Large intestine (tissue), 12 donors: Measurements from ENCODE around the gene FHOD1. TPM values are rescaled to one million over a fixed set of nuclear protein-coding genes. Genes with fewer than 3 reads are reported as not detected.

Source experiments
- DNase-seq, 2 donors: peaks; one replicate each; pipeline versions ENCODE4 v3.0.0 to v3.0.0-alpha.2; 2013
- H3K27ac ChIP-seq: one replicate; pipeline ENCODE4 v1.5.1; 2013; ENCODE audit warnings: low read length
- H3K27me3 ChIP-seq: 2 replicates; pipeline ENCODE4 v1.6.1; 2013; ENCODE audit warnings: low read length; ENCODE audit not compliant: control insufficient read depth, insufficient read depth
- H3K36me3 ChIP-seq: 2 replicates; pipeline ENCODE4 v1.6.1; 2013; ENCODE audit warnings: low read length; ENCODE audit not compliant: control insufficient read depth, insufficient read depth
- H3K4me1 ChIP-seq: one replicate; pipeline ENCODE4 v1.6.1; 2013; ENCODE audit warnings: low read length; ENCODE audit not compliant: control insufficient read depth, insufficient read depth
- H3K4me3 ChIP-seq: one replicate; pipeline ENCODE4 v1.5.1; 2013; ENCODE audit warnings: low read length
- H3K9me3 ChIP-seq: one replicate; pipeline ENCODE4 v1.6.1; 2013; ENCODE audit warnings: mild to moderate bottlenecking, low read depth, low read length, moderate library complexity; ENCODE audit not compliant: control insufficient read depth
- WGBS: methylation state at CpG from one replicate; pipeline ENCODE4 v1.1.5; 2013; ENCODE audit warnings: low lambda C conversion rate; ENCODE audit not compliant: insufficient coverage; 5-methylcytosine and 5-hydroxymethylcytosine counted together
- long read RNA-seq, 11 donors: transcript quantifications; one replicate each; lab custom pipeline, GENCODE V29; 2026
- polyA plus RNA-seq: library from polyadenylated mRNA; unstranded; fragments of 120-200 nt; gene quantifications from one replicate; pipeline ENCODE4 v1.2.1, GENCODE V29; 2013

The FHOD1 gene
- 13.8 TPM for polyA plus RNA-seq
- long read RNA-seq, donor 1, result 0 reads
- long read RNA-seq, donor 2, partial matches to known transcripts, result 0 of 3 reads
- long read RNA-seq, donor 2, other reads (novel, unspliced or antisense), result 0 of 3 reads
- long read RNA-seq, donor 3, result 0 reads
- long read RNA-seq, donor 4, result 0 reads
- long read RNA-seq, donor 5, result 0 reads
- long read RNA-seq, donor 6, partial matches to known transcripts, result 0 of 1 reads
- long read RNA-seq, donor 6, other reads (novel, unspliced or antisense), result 0 of 1 reads
- long read RNA-seq, donor 7, result 0 reads
- long read RNA-seq, donor 8, partial matches to known transcripts, result 0 of 1 reads
- long read RNA-seq, donor 8, other reads (novel, unspliced or antisense), result 0 of 1 reads
- long read RNA-seq, donor 9, partial matches to known transcripts, result 0 of 1 reads
- long read RNA-seq, donor 9, other reads (novel, unspliced or antisense), result 0 of 1 reads
- long read RNA-seq, donor 10, partial matches to known transcripts, result 0 of 1 reads
- long read RNA-seq, donor 10, other reads (novel, unspliced or antisense), result 0 of 1 reads
- long read RNA-seq, donor 11, result 0 reads

DNA sequence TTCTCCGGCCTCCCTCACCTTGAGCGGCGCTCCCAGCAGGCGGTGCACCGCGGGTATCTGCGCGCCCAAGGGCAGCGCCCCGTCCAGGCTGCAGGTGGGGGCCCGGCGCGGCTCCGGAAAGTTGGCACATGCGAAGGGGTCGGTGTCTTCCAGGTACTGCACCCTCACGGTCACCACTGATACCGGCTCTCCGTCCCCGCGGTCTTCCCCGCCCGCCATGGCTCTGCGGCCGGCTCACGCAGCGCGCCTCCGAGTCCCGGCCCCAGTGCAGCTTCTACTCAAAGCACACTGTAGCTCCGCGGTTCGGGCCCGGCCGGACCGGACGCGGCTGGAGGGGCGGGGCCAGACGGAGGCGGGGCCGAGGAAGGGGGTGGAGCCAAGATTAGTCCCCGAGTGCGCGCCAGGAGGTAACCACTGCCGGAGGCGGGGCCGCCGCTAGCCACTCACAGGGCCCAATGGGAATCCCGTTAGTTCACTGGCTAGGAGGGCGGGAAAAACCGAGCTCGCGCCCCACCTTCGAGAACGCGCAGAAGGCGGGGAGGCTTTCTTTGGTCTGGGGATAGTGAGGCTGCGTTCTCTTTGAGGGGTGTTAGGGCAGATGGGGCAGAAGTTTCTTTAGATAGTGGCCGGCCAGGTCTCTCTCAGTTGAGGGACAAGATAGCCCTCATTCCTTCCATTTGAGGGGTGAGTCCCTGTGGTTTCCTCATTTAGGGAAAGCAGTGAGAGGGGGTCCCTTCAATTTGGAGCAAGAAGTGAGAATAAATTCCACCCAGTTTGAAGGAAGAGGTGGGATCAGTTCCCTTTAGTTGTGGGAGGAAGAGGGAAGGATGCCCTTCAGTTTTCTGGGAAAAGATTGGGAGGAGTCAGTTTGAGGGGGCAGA, at the start of gene FHOD1:
Gene FHOD1 (minus strand): TSS at position 290 of the 881 bp plus-strand sequence. CDS start 71 bp downstream, at position 219.
- Histone ChIP-seq H3K9me3 (no peaks in the 10 kb centered on the region), H3K4me1 (peaks cover 23% of the 10 kb centered on the region), H3K27me3 (peaks cover 35% of the 10 kb centered on the region), H3K27ac (peak within 1 kb of the TSS; percentile 79), H3K36me3 (no peaks in the 10 kb centered on the region), H3K4me3 (peak within 1 kb of the TSS; percentile 81)
- peak; percentile 90 to 93 for DNase-seq
- WGBS, result no CpG with 5 or more reads among the region's 60 CpGs

DNA sequence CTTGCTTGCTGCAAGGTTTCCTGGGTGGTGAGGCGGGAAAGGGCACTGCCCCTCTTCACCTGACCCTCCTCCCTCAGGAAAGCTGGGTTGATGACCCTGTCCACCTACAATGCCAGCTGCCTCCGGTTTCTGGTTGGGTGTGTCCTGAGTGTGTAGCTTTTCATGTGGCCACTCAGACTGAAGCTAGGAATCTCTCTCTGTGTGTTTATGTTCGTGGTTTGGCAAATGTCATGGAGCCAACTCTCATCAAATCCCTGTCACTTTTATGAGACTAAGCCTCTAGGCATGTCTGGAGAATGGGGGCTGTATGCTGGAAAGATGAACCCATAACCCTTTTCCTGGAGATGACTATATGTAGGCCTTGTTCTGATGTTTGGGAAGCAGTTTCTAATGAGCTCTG, 49.1 kb upstream of the FHOD1 start:
- no peak for DNase-seq
- Histone ChIP-seq H3K9me3 (no peaks in the 10 kb centered on the region), H3K36me3 (no peaks in the 10 kb centered on the region), H3K27ac (no peak overlapping the region), H3K27me3 (peaks cover 3% of the 10 kb centered on the region), H3K4me3 (no peak overlapping the region), H3K4me1 (no peaks in the 10 kb centered on the region)
- no CpG with 5 or more reads among the region's 3 CpGs for WGBS

DNA sequence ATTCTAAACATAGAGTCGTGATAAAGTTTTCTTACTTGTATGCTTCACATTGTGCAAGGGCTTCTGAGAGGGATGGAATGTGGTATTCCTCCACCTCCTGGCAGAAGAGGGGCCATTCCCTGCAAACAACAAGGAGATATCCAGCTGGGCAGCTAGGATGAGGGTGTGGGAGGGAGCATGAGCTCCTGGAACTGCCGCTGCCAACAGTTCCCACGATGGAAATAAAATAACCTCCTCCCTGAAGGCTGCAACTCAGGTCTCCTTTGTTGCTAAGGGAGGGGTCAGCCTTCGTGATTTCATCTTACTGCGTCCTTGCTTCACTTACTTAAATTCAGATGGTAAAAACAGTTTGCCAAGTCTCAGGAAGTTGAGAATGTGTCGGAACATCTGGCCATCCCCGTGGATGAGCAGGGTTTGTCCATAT, 47.7 kb upstream of the FHOD1 start:
- Histone ChIP-seq H3K27ac (no peak overlapping the region), H3K36me3 (no peaks in the 10 kb centered on the region), H3K9me3 (no peaks in the 10 kb centered on the region), H3K4me1 (no peaks in the 10 kb centered on the region), H3K27me3 (peaks cover 3% of the 10 kb centered on the region), H3K4me3 (no peak overlapping the region)
- DNase-seq, result no peak
- no CpG with 5 or more reads among the region's 7 CpGs for WGBS

DNA sequence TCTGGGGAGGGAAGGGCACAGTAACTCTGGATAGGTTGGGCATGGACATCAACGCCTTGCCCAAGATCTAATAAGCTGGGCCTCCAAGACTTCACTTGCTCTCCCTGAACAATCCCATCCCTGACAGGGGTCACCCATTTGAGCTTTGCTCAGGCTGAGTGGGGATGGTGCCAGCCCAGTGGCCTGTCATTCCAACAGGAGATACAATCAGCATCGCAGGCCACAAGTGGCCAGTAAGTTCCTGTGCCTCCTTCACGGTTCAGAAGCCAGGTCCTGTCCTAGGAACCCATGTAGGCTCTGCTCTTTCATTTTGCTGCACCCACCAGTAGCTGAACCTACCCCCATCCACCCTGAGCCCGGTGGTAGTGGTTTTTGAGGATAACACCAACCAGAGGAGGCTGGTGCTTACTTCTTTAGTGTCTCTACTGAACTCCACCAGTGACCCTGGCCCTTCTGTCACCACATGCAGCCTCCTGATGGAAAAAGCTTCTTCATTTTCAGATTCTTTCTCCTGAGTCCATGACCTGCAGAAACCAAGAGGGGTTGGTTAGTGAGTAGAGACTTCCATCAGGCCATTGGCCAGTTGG, 47.0 kb upstream of the FHOD1 start:
- peaks cover 3% of the 10 kb centered on the region for H3K27me3 ChIP-seq
- no peaks in the 10 kb centered on the region for H3K9me3 ChIP-seq
- no peaks in the 10 kb centered on the region for H3K36me3 ChIP-seq
- no CpG with 5 or more reads among the region's 4 CpGs for WGBS
- no peaks in the 10 kb centered on the region for H3K4me1 ChIP-seq
- no peak overlapping the region for H3K4me3 ChIP-seq
- no peak overlapping the region for H3K27ac ChIP-seq
- DNase-seq, result no peak

DNA sequence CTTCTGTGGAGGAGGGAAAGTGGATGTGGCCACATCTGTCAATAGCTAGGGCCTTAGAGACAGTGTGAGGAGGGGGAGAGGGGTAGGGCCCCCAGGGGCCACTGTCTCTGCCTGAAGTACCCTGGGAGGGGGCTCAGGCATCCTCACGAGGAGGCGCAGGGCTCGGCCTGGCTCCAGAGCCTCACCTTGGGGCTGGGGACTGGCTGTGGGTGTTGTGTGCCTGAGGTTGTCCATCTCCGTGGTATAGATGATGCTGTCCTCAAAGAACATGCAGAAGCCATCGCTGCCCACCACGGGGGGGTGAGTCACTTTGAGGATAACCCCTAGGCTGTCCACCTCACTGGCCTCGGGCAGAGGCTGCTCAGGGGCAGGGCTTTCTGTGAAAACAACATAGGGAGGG, 44.2 kb upstream of the FHOD1 start:
- Histone ChIP-seq H3K9me3 (no peaks in the 10 kb centered on the region), H3K27ac (no peak overlapping the region), H3K36me3 (no peaks in the 10 kb centered on the region), H3K4me1 (no peaks in the 10 kb centered on the region), H3K27me3 (no peaks in the 10 kb centered on the region), H3K4me3 (no peak overlapping the region)
- WGBS, result no CpG with 5 or more reads among the region's 7 CpGs
- DNase-seq, result no peak

DNA sequence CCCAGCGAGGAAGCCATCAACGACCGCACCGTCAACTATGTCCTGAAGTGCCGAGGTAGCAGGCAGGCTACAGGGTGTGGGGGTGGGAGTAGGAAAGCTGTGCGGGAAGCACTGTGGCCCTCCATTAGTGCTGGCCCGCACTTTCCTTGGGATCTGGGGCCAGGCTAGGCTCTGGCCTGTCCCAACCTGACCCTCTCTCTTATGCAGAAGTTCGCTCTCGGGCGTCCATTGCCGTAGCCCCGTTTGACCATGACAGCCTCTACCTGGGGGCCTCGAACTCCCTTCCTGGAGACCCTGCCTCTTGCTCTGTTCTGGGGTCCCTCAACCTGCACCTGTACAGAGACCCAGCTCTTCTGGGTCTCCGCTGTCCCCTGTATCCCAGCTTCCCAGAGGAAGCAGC, 40.7 kb upstream of the FHOD1 start:
- Histone ChIP-seq H3K4me3 (no peak overlapping the region), H3K36me3 (no peaks in the 10 kb centered on the region), H3K4me1 (no peaks in the 10 kb centered on the region), H3K9me3 (no peaks in the 10 kb centered on the region), H3K27me3 (no peaks in the 10 kb centered on the region), H3K27ac (no peak overlapping the region)
- DNase-seq, result no peak
- WGBS, result no CpG with 5 or more reads among the region's 14 CpGs

DNA sequence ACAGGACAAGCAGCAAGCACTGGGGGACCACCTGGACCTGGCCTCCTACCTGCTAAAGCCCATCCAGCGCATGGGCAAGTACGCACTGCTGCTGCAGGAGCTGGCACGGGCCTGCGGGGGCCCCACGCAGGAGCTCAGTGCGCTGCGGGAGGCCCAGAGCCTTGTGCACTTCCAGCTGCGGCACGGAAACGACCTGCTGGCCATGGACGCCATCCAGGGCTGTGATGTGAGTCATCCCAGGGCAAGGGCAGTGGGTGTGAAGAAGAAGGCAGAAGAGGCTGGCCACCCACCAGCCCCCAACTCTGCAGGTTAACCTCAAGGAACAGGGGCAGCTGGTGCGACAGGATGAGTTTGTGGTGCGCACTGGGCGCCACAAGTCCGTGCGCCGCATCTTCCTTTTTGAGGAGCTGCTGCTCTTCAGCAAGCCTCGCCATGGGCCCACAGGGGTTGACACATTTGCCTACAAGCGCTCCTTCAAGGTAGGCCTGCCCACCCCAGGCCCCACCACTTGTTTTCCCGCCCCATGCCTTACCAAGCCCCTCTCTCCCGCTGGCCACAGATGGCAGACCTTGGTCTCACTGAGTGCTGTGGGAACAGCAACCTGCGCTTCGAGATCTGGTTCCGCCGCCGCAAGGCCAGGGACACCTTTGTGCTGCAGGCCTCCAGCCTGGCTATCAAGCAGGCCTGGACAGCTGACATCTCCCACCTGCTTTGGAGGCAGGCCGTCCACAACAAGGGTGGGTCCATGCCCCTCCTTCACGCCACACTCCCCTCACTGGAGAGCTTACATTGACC, 39.4 kb upstream of the FHOD1 start:
- Histone ChIP-seq H3K4me3 (no peak overlapping the region), H3K27ac (no peak overlapping the region), H3K36me3 (no peaks in the 10 kb centered on the region), H3K4me1 (no peaks in the 10 kb centered on the region), H3K9me3 (no peaks in the 10 kb centered on the region), H3K27me3 (no peaks in the 10 kb centered on the region)
- WGBS, result no CpG with 5 or more reads among the region's 28 CpGs
- no peak for DNase-seq

DNA sequence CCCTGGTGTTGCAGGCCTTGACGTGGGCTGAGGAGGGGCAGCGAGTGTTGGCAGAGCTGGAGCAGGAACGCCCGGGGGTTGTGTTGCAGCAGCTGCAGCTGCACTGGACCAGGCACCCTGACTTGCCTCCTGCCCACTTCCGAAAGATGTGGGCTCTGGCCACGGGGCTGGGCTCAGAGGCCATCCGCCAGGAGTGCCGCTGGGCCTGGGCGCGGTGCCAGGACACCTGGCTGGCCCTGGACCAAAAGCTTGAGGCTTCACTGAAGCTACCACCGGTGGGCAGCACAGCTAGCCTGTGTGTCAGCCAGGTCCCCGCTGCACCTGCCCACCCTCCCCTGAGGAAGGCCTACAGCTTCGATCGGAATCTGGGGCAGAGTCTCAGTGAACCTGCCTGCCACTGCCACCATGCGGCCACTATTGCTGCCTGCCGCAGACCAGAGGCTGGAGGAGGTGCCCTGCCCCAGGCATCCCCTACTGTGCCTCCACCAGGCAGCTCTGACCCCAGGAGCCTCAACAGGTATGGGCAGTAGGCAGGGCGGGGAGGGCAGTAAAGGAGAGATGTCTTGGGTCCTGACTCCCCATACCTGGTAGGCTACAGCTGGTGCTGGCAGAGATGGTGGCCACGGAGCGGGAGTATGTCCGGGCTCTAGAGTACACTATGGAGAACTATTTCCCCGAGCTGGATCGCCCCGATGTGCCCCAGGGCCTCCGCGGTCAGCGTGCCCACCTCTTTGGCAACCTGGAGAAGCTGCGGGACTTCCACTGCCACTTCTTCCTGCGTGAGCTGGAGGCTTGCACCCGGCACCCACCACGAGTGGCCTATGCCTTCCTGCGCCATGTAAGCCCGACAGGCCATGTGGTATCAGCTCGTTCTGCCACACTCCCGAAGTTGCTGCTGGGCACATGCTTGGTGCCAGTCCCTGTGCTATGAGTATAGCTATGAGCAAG, 37.7 kb upstream of the FHOD1 start:
- WGBS, result no CpG with 5 or more reads among the region's 34 CpGs
- no peak for DNase-seq
- Histone ChIP-seq H3K4me3 (no peak overlapping the region), H3K9me3 (no peaks in the 10 kb centered on the region), H3K36me3 (no peaks in the 10 kb centered on the region), H3K27me3 (no peaks in the 10 kb centered on the region), H3K4me1 (no peaks in the 10 kb centered on the region), H3K27ac (no peak overlapping the region)
